Ovary (tissue), 9 donors: Measurements from ENCODE around the gene ABCG1. TPM values are rescaled to one million over a fixed set of nuclear protein-coding genes. Genes with fewer than 3 reads are reported as not detected.
"Not testable (repeated sequence)": the region's sequence is repeated elsewhere in the genome, so short reads cannot be mapped to it uniquely, and the experiment has no call there.

ENCODE experiments used
- DNase-seq, 5 donors: peaks; one replicate each; pipeline ENCODE4 v3.0.0-alpha.2; 2019 to 2020
- H3K27ac ChIP-seq, 2 donors: fragments of 200-600 bp; one replicate each; pipeline versions ENCODE4 v1.5.1 to v1.8.0; 2019 to 2022
- H3K27me3 ChIP-seq: fragments of 200-600 bp; one replicate; pipeline ENCODE4 v1.8.0; 2022
- H3K36me3 ChIP-seq: fragments of 200-600 bp; sonication (generic); one replicate; pipeline ENCODE4 v1.5.1; 2019
- H3K4me1 ChIP-seq: one replicate; pipeline ENCODE4 v1.8.1; 2013; ENCODE audit warnings: mild to moderate bottlenecking, moderate library complexity; ENCODE audit not compliant: insufficient read depth
- H3K4me3 ChIP-seq: fragments of 200-600 bp; sonication (generic); one replicate; pipeline ENCODE4 v1.5.1; 2017
- H3K9me3 ChIP-seq, 2 donors: fragments of 200-600 bp in 1 of 2; sonication (generic) in 1 of 2; one replicate each; pipeline versions ENCODE4 v1.5.1 to v1.8.1; 2013 to 2019; ENCODE audit warnings: mild to moderate bottlenecking in 1 of 2, moderate library complexity in 1 of 2
- EP300 ChIP-seq: sonication (generic); formaldehyde crosslinking; IDR thresholded peaks from one replicate; pipeline ENCODE4 v1.6.1; 2017; ENCODE audit warnings: antibody characterized with exemption
- POLR2A ChIP-seq: fragments of 450-650 bp; IDR thresholded peaks from one replicate; pipeline ENCODE4 v1.6.1; 2017; ENCODE audit warnings: antibody characterized with exemption, mild to moderate bottlenecking, moderate library complexity
- WGBS, 3 donors: extraction: QIAGEN DNeasy Blood & Tissue Kit in 1 of 3; methylation state at CpG; one replicate each; pipeline versions ENCODE4 v1.1.5 to v1.1.7; 2013 to 2017; 5-methylcytosine and 5-hydroxymethylcytosine counted together
- intact Hi-C, 4 donors: fragments of 100-400 bp; cut with DNase I; formaldehyde crosslinking; loops; one replicate each; pipeline versions ENCODE4 v1.11.0 to v1.15.1; 2022 to 2023
- polyA plus RNA-seq, 2 donors: library from polyadenylated mRNA; stranded (reverse); fragments of 200-250 nt in 1 of 2; fragments of 350-450 nt in 1 of 2; fragmentation: Illumina TruSeq in 1 of 2; extraction: RNeasy Lipid Tissue Mini Kit (QIAGEN cat#74804) in 1 of 2; gene quantifications; one replicate each; pipeline ENCODE4 v1.2.3, GENCODE V29; 2013 to 2014
- total RNA-seq, 7 donors: library from RNA; depleted of rRNA in 2 of 7; stranded (reverse); fragments of >200 nt in 2 of 7; fragmentation: NEBNext Ultra II Directional in 3 of 7; extraction: Animal tissue kit (Norgen Biotek cat#: 25700) in 3 of 7; gene quantifications; one replicate each; pipeline versions ENCODE4 v1.1.0 to v1.2.4, GENCODE V29; 2016 to 2023
- TF ChIP-seq, protein P1 (sequence below), 3 donors: fragments of 450-650 bp in 2 of 3; fragments of 200-600 bp in 1 of 3; IDR thresholded peaks; one replicate each; pipeline versions ENCODE4 v1.5.1 to v1.8.0; 2016 to 2022; ENCODE audit warnings: antibody characterized with exemption in 3 of 3, mild to moderate bottlenecking in 1 of 3
- donor health status: DM: no; HTN: no; CAD: no; lungs with moderate emphysema.
- donor health status: DM: no; HTN: no; CAD: no.
- donor health status: Bipolar disorder and iron deficiency.
- donor health status: DM: yes; HTN: yes; CAD: no.
- donor health status: DM: no; HTN: no; CAD: no.
- donor health status: DM: yes; HTN: yes; CAD: no.

Gene ABCG1
- total and polyA plus RNA-seq, 9 donors: 4.3 to 14.9 (median 5.8) TPM

- no peak for DNase-seq
- Histone ChIP-seq H3K9me3 (no peaks in the 10 kb centered on the region), H3K27ac (no peak overlapping the region), H3K36me3 (no peaks in the 10 kb centered on the region), H3K4me3 (no peak overlapping the region), H3K4me1 (peaks cover 4% of the 10 kb centered on the region), H3K27me3 (no peaks in the 10 kb centered on the region)
- 21 to 40% (median 32%) methylated on average over 3 of the region's 3 CpGs for whole genome bisulfite sequencing, 3 donors
- TF ChIP-seq, protein P1, sequence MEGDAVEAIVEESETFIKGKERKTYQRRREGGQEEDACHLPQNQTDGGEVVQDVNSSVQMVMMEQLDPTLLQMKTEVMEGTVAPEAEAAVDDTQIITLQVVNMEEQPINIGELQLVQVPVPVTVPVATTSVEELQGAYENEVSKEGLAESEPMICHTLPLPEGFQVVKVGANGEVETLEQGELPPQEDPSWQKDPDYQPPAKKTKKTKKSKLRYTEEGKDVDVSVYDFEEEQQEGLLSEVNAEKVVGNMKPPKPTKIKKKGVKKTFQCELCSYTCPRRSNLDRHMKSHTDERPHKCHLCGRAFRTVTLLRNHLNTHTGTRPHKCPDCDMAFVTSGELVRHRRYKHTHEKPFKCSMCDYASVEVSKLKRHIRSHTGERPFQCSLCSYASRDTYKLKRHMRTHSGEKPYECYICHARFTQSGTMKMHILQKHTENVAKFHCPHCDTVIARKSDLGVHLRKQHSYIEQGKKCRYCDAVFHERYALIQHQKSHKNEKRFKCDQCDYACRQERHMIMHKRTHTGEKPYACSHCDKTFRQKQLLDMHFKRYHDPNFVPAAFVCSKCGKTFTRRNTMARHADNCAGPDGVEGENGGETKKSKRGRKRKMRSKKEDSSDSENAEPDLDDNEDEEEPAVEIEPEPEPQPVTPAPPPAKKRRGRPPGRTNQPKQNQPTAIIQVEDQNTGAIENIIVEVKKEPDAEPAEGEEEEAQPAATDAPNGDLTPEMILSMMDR (IDR thresholded peaks at IDR 0.05): no peak
- TF ChIP-seq EP300: no peak
- no peak for TF ChIP-seq POLR2A
- intact Hi-C loops: no loop called here
Measured at GRCh38 chr21:42179316-42179715, 39.6 kb upstream of the ABCG1 start.

DNA sequence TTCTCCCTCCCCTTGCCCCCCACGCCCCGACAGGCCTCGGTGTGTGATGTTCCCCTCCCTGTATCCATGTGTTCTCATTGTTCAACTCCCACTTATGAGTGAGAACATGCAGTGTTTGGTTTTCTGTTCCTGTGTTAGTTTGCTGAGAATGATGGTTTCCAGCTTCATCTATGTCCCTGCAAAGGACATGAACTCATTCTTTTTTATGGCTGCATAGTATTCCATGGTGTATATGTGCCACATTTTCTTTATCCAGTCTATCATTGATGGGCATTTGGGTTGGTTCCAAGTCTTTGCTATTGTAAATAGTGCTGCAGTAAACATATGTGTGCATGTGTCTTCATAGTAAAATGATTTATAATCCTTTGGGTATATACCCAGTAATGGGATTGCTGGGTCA, 38.9 kb upstream of the ABCG1 start:
- H3K27me3 ChIP-seq: not testable (repeated sequence)

GRCh38 chr21:42182713-42183371, 36.1 kb upstream of the ABCG1 start:
- TF ChIP-seq, protein P1 (IDR thresholded peaks at IDR 0.05): no peak
- TF ChIP-seq POLR2A (no peak), EP300 (no peak)
- intact Hi-C loops: loop anchor here in 1 of 4 donors (10.0 kb wide), 1 partner anchor 62 kb away; no protein-coding TSS in a partner anchor

More for the DNA sequence above, 38.9 kb upstream of the ABCG1 start:
- intact Hi-C loops: loop anchor here in 1 of 4 donors (10.0 kb wide), 1 partner anchor 65 kb away; no protein-coding TSS in a partner anchor
- H3K27ac ChIP-seq, H3K4me1 ChIP-seq, H3K36me3 ChIP-seq, H3K4me3 ChIP-seq, H3K9me3 ChIP-seq, DNase-seq: not testable (repeated sequence)
- WGBS, 3 donors: 28 to 32% (median 28%) methylated on average over 3 of the region's 3 CpGs

DNA sequence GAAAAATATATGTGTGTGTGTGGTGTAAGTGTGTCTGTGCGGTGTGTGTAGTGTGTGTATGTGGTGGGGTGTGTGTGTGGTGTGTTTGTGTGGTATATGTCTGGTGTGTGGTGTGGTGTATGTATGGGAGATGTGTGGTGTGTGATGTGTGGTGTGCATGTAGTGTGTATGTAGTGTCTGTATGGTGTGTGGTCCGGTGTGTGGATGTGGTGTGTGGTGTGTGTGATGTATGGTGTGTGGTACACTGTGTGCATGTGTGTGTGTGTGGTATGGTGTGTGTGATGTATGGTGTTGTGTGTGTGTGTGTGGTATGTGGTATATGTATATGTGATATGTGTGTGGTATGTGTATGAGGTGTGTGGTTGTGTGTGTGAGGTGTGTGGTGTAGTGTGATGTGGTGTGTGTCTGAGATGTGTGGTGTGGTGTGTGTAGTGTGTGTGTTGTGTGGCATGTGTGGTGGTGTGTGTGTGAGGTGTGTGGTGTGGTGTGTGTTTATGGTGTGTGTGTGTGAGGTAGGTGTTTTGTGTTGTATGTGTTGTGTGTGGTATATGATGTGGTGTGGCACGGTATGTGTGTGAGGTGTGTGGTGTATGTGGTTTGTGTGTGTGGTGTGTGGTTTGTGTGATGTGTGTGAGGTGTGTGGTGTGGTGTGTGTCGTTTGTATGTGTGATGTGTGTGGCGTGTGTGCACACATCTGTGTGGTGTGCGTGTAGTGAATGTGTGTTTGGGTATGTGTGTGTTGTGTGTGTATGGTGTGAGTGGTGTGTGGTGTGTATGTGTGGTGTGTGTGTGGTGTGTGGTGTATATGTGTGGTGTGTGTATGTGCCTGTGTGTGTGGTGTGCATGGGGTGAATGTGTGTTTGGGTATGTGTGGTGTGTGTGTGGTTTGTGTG, 35.3 kb upstream of the ABCG1 start:
- intact Hi-C loops: loop anchor here in 1 of 4 donors (10.0 kb wide), 1 partner anchor 61 kb away; no protein-coding TSS in a partner anchor
- no peak overlapping the region for H3K4me3 ChIP-seq
- 93 to 95% (median 93%) methylated on average over 6 of the region's 6 CpGs for WGBS, 3 donors
- no peak overlapping the region for H3K27ac ChIP-seq
- H3K27me3 ChIP-seq: no peaks in the 10 kb centered on the region
- H3K36me3 ChIP-seq: no peaks in the 10 kb centered on the region
- H3K9me3 ChIP-seq: no peaks in the 10 kb centered on the region
- H3K4me1 ChIP-seq: no peaks in the 10 kb centered on the region
- TF ChIP-seq EP300: no peak
- no peak for TF ChIP-seq POLR2A
- TF ChIP-seq, protein P1 (IDR thresholded peaks at IDR 0.05): no peak
- no peak for DNase-seq

More at GRCh38 chr21:42182713-42183371, 36.1 kb upstream of the ABCG1 start:
- no peaks in the 10 kb centered on the region for H3K9me3 ChIP-seq
- H3K36me3 ChIP-seq: no peaks in the 10 kb centered on the region
- DNase-seq: no peak
- H3K27me3 ChIP-seq: no peaks in the 10 kb centered on the region
- H3K4me1 ChIP-seq: no peaks in the 10 kb centered on the region
- no peak overlapping the region for H3K27ac ChIP-seq
- H3K4me3 ChIP-seq: no peak overlapping the region
- 56 to 63% (median 60%) methylated on average over 4 of the region's 4 CpGs for WGBS, 3 donors
